GM19455 (cell line): Measurements from ENCODE around the gene PIP4K2A.
"Not testable (repeated sequence)": the region's sequence is repeated elsewhere in the genome, so short reads cannot be mapped to it uniquely, and the experiment has no call there.

Source experiments
- ATAC-seq: cut with Tn5 transposase; IDR thresholded peaks from one replicate; pipeline ENCODE4 v1.9.1; 2021; ENCODE audit not compliant: unreplicated experiment

The PIP4K2A gene

DNA sequence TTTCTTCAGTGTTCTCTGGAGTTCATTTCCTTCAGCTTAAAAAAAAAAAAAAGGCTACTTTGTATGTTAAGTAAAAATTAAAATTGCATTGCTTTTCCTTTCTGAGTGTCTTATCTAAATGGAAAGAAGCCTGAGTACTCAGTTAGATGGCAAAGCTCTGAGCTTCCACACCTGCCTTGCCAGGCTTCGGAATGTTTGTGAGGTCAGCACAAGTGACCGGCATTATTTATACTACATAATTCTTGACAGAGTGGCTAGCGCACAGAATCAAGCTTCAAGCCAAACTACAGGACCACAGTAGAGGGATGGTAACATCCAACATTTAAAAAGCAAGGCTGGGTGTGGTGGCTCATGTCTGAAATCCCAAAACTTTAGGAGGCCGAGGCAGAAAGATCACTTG, 17.3 kb downstream of the PIP4K2A start:
- ATAC-seq = no peak

DNA sequence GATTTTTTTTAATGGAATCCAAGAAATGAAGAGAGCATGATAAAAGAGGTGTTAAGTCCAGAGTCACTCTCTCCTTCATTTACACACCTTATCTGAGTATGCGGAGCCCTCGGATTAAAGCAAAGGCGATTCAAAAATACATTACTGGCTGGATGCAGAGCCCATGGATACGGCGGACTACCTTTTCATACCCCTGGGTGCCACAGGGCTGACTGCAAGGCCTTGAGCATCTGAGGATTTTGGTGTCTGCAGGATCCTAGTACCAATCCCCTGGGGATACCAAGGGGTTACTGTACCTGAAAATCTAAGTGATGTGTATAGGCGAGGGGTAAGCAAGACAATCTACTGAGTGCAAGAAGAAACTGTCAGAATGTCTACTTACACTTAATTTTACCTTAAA, 20.5 kb downstream of the PIP4K2A start:
- ATAC-seq = no peak

DNA sequence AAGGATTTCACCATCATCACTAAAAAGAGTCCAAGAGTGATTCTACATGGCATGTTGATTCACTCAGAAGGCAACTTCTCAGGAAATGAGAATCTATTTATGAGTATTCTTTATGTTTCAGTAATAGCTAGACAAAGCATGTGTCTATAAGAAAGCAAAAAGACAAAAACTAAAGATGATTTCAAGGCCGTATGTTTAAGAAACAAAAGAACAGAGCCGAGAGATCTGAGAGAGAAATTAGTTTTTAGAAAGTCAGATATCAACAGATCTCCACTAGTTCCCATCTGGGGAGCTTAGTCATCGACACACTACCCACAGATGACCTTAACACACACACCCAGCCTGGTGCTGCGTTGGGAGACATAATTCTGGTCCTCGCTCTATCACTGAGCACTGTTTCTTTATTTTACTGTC, 21.0 kb downstream of the PIP4K2A start:
- no peak for ATAC-seq

DNA sequence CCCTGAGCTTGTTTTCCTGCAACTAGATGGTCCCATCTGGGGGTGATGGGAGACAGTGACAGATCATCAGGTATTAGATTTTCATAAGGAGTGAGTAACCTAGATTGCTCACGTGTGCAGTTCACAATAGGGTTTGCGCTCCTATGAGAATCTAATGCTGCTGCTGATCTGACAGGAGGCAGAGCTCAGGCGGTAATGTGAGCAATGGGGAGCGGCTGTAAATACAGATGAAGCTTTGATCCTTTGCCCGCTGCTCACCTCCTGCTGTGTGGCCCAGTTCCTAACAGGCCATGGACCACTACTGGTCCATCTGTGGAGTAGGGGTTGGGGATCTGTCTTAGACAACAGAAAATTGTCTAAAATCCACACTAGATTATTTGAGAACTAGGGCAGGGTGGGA, 22.3 kb downstream of the PIP4K2A start:
- not testable (repeated sequence) for ATAC-seq

DNA sequence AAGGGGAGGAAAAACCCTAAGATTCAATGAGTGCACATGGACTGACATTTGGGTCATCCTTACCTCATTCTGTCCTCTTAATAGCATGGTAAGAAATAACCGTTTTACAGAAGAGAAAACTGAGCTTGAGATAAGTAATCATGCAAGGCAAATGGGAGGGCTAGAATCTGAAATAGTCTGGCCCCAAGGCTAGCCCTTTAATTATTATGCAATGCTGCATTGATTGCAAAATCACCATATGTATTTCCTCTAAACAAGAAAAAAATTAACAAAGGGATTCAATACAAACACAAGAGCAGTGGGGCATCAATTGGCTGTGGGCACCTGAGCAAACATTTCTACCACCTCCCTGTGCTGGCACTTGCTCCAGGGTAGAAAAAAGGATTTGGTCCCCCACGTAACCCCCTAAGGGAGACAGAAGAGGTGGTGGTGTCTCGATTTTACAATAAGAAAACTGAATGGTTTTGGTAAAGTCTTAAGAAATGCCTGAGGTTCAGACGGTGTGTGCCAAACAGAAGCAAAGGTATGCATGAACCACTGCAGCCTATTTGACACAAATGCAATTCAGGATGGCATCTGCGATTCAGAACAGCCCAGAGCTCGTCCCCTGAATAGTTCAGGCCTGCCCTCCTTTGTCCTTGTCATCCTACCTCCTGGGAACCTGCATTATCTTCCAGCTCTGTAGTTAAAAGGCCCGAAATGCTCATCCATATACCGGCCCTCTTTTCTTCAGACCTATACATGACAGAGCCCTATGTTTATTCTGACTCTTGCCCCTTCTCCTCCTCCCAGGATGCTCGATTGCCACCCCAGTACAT, 23.6 kb downstream of the PIP4K2A start:
- ATAC-seq = no peak

DNA sequence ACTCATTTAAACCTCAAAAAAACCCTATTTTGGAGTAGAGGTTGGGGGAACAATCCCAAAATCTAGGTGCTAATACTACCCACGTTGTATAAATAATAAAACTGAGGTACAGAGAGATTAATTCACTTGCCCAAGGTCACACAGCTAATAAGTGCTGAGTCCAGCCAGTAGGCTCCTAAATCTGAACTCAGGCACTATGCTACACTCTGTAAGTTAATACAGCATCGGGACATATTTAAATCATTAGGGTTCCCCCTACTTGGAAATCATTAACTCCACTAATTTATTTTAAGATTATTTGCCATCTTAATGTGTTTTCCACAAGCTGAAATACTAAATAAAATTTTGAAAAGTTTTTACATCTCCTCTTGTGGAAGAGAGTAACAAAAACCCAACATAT, 24.2 kb downstream of the PIP4K2A start:
- ATAC-seq = no peak

DNA sequence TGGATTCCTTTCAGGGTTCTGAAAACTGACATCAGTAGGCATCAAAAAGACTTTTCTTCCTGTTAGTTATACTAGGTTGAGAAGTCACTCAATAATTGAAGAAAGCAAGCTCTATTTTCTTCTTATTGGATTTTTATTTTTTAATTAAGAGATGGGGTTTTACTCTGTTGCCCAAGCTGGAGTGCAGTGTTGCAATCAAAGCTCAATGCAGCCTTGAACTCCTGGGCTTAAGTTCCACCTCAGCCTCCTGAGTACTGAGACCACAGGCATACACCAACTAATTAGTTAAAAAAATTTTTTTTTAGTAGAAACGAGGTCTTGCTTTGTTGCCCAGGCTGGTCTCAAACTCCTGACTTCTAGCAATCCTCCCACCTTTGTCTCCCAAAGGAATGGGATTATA, 28.0 kb downstream of the PIP4K2A start:
- ATAC-seq = no peak

DNA sequence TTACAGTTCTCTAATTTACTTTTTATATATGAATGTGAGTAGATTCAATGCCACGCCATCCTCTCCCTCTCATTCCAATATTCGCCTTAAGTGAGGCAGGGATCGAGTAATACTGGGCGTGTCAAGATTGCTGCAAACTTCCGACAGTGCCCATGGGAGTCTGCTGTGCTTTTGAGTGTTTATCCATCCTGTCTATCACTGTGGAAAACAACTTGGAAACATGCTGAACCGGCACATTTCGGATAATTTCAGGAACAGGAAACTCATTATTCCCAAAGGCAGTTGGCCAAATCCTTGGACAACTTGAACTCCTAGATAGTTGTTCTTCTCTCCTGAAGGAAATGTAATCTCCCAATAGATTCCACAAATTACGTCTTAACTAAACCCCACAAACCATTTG, 28.5 kb downstream of the PIP4K2A start:
- no peak for ATAC-seq

DNA sequence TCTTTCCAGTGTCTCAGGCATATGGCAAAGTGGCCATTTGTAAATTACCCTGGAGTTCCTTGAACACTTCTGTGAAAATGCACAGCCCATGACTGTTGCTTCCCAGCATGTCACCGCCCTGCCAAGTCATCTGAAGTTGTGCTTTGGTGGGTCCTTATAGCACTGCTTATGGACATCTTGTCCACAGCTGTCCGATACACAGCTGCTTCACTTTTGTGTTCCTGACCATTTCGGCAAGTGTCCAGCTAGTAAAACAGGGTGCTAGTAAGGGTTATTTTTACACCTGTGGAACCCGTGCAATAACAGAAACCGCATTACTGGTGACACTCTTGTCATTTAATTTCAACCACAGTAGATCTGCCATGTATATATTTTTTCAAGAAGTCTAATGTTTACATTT, 29.7 kb downstream of the PIP4K2A start:
- no peak for ATAC-seq

DNA sequence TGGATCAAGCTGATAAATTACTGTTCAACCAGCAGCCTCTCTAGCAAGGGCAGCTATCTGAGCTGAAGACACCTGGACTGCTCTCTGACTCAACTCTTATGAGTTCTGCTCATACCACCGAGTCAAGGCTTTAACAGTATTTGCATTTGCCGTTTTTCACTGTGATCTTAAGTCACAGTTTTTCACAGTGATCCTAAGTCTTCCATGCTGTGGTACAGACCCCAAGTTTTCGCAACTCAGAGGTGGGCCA, 31.3 kb downstream of the PIP4K2A start:
- peak; percentile 60 for ATAC-seq

DNA sequence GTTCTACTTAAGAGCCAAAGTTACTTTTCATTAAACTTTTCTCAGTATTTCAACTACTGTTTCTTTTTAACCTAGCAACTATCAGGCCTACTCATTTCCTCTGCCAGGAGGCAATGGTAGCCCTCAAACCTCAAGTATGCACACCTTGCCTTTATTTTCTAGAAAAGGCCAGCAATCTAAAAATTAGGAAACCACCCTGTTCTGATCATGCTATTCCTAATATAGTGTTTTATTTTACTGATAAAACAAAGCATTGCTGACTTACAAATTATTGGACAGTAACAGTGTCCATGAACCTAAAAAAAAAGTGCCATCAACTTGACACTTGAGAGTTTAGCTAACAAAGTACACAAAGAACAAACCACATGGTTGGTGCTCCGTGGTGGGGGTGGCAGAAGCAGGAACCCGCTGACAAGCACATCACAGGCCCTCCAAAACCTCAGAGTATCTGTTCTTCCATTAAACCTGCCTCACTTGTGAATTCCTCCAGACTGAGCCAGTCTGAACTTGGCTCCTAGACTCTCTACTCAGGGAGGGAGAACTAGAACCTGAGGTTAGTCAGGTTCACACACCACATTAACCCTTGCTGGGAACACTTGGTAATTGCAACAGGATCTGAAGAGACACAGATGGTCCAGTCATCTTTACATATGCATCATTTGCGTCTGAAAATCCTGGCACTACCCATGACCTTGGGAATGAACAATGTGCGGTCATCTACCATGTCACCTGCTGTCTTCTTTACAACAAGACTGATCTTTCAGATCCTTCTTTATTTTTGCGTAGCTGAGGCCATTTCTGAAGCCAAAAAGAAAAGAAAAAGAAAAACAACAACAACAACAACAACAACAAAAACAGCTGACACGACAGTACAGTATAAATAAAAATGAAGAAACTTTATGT, 31.9 kb downstream of the PIP4K2A start:
- ATAC-seq = no peak

DNA sequence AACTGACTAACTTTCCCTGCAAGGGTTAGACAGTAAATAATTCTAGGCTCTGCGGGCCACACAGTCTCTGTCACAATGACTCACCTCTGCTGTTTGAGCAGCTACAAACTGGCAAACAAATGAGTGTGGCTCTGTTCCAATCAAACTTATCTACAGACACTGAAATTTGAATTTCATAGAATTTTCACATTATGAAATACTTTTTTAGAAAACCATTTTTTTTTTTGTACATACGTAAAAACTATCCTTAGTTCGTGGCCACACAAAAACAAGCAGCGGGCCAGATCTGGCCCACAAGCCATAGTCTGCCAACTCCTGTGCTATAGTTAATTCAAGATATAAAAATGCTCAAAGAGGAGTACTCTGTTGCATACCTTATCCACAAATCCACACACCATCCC, 32.6 kb downstream of the PIP4K2A start:
- no peak for ATAC-seq

DNA sequence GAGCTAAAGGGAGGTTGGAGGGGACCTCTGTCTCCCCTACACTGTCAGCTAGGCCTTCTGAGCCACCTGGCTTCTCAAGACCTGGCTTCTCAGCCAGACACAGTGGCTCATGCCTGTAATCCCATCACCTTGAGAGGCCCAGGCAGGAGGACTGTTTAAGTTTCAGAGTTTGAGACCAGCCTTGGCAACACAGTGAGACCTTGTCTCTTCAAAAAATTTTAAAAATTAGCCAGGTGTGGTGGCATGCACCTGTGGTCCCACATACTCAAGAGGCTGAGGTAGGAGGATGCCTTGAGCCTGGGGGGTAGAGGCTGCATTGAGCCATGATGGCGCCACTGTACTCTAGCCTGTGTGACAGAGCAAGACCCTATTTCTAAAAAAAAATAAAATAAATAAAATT, 33.1 kb downstream of the PIP4K2A start:
- no peak for ATAC-seq

DNA sequence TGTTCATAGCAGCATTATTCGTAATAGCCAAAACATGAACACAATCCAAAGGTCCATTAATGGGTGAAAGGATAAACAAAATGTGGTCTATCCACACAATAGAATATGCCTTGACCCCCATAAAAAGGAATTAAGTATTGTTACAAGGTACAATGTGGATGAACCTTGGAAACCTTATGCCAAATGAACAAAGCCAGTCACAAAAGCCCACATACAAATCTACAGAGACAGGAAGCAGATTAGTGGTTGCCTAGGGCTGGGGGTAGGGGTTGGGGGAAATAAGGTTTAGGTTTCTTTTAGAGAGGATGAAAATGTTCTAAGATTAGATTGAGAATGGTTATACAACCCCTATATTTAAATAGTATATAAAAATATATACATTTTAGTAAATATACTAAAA, 34.8 kb downstream of the PIP4K2A start:
- no peak for ATAC-seq

DNA sequence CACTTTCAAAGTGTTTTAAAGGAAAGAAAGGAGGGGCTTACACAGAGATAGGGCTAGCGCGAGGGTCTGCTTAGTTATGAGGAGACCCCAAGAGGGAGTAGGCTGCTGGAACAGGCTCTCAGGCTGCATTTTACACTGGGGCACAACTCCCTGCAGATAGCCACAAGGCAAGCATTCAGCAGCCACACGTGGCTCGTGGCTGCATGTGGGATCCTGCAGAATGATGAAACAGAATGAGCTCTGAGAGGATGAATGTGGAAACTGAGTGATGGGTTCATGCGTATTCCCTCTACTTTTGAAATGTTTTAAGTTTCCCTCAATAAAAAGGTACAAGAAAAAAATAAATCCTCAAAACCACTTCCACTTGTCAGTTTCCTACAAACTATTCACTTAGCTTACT, 37.0 kb downstream of the PIP4K2A start:
- ATAC-seq = no peak

DNA sequence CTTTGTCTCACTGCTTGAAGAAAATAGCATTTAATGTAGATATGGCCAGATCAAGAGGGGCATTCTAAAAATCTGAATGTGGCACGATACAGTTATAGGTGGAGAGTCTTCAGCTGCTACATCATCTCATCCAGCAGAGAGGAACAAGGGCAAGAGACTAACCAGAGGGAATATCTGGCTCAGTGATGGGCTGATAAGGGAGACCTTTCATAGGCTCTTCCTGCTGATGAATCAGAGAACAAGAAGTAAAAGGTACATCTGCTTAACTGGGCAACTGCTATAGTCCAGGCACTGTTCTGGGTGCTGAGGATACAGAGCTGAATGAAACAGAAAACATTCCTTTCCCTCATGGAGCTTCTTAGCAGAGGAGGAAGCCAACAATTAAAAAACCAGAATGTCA, 37.9 kb downstream of the PIP4K2A start:
- ATAC-seq = no peak

DNA sequence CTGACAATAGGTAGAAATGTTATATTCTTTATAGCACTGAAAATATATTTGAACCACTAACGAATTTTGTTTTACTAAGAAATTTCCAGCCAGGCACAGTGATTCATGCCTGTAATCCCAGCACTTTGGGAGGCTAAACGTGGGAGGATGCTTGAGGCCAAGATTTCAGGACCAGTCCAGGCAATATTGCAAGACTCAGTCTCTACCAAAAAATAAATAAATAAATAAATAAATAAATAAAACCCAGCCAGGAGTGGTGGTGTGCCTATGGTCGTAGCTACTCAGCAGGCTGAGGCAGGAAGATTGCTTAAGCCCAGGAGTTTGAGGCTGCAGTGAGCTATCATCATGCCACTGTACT, 39.8 kb downstream of the PIP4K2A start:
- ATAC-seq = no peak

DNA sequence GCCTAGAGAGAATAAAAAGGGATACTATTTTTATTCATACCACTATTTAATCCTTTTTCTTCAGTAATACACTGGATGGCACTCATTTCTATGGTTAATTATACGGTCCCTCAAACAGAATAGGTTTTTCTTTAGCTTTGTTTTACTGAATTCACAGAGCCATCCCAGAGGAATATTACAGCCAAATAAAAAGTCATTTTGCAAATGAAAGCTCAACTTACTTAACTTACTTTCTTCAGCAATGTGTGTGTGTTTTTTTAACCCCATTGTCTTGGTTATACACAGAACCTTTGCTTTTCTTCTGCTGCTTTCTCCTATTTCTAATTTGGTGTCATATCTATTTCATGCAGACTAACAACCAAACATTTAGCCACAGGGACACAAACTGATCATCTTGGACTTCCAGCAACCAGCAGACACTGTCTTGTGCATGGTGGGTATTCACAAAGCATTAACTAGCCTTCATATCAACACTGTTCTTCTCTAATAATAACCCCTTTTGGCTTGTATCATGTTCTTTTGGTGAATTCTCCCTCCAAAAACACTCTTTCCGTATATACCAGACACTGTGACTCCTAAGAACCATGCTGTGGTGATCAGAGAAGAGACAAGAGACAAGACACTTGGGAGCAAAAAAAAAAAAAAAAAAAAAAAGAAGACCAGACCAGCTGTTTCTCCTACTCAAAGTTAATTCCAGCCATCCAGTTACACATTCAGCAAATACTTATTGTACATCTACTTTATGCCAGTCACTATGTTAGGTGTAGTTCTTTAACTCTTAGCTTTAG, 40.4 kb downstream of the PIP4K2A start:
- no peak for ATAC-seq

DNA sequence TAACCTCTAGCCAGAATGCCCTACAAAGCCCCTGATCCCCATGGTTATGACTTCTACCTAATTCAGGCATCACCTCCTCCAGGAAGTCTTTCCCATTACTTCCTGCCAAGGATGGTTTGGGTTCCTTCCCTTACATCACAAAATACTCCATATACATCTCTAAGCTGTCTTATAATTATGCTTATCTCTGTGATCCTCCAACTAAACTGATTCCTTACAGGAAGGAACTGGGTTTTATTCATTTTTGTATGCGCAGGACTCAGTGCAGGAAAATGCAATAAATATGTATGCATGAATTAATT, 41.3 kb downstream of the PIP4K2A start:
- no peak for ATAC-seq

DNA sequence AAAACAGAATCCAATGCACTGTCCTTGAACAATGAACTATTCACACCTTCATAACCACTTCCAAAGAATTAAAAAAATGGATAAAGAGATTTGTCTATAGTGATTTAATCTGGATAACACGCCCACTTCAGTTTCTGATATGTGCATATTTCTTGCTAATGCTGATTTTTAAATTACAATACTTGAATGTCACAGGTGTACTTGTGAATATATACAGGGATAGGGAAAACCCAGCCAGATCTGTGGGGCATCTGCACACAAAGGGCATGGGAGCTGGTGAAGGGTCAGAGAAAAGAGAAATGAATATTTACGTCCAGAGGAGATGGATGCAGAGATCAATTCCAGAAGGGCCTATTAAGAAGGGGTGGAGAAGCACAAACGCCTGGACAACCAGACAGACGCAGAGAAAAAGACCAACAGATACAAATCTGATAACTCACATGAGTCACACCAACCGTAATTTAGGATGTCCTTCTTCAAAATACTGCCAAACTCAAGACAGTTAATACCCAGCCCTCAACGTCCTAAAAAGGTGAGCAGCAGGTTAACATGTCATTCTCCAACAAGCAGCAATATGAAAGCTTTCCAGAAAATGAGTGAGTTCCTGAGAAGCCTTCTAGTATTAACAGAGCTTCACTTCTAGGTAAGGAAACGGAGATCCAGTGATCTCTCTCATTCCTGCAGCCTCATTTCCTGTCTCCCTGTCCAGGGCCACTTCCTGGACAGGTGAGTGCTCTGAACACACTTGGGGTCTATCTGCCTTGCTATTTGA, 41.9 kb downstream of the PIP4K2A start:
- no peak for ATAC-seq

DNA sequence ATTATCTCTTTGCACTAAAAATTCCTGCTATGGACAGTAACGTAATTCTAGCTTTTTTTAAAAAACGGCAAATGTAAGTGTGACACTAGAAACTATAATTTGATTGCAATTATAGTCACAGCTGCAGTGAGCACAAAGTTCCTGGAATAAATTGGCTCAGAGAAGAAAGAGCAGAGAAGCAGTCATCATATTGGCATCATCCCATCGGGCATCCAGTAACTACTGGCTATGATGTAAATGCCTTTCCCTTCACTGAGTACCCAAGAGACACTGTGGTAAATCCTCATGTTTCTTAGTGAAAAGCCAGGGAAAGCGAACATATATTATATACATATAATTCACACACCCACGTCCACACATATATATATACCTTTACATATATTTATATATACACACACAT, 43.6 kb downstream of the PIP4K2A start:
- ATAC-seq = no peak
